WERI-Rb-1 (cell line): ENCODE measurements around the gene BPIFB2.

Experiments
- DNase-seq: peaks from one replicate; pipeline ENCODE4 v3.0.0-alpha.2; 2020
- H3K27ac ChIP-seq: fragments of 250-450 bp; sonication (Bioruptor Pico); 2 replicates; pipeline ENCODE4 v1.5.1; 2020; ENCODE audit warnings: mild to moderate bottlenecking, moderate library complexity
- H3K27me3 ChIP-seq: fragments of 250-450 bp; sonication (Bioruptor Pico); 2 replicates; pipeline ENCODE4 v1.5.1; 2021; ENCODE audit warnings: mild to moderate bottlenecking, low read depth, moderate library complexity; ENCODE audit not compliant: insufficient read depth, severe bottlenecking
- H3K36me3 ChIP-seq: fragments of 250-450 bp; sonication (Bioruptor Pico); 2 replicates; pipeline ENCODE4 v1.5.1; 2020; ENCODE audit warnings: mild to moderate bottlenecking, moderate library complexity
- H3K4me3 ChIP-seq: 2 replicates; pipeline ENCODE4 v1.5.1; 2011; ENCODE audit warnings: low read depth, mild to moderate bottlenecking, control low read depth, low read length
- H3K9me3 ChIP-seq: fragments of 250-450 bp; sonication (Bioruptor Pico); 2 replicates; pipeline ENCODE4 v1.5.1; 2021; ENCODE audit warnings: mild to moderate bottlenecking, moderate library complexity; ENCODE audit not compliant: severe bottlenecking
- CTCF ChIP-seq: IDR thresholded peaks from 2 replicates; pipeline ENCODE4 v1.5.1; 2011; ENCODE audit warnings: low read depth, mild to moderate bottlenecking, control low read depth, inconsistent platforms, low read length

Gene BPIFB2

DNA sequence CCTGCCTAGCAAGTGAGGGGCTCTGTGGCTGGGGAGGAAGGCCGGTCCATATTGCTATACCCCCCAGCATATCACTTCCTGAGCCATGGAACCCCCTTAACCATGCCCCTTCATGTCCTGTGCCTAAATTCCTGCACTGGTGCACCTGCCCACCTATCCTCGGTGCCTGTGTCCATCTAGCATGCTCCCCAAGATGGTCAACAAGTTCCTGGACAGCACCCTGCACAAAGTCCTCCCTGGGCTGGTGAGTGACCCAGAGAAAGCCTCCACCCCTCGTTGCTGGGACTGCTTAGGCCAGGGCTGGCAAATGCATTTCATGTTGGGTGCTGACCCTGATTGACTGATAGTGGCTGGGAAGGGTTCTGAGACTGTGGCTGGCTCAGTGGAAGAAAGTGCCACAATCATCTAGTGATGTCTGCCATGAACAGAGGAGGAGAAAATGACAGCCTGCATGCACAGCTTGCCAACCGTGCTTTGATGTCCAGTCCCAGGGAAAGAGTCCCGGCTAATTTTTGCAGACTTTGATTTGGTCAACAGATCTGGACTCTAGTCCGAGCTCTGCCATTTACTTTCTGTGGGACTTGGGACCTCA is 27.5 kb downstream of the BPIFB2 start:
- no peaks in the 10 kb centered on the region for H3K36me3 ChIP-seq
- no peaks in the 10 kb centered on the region for H3K27me3 ChIP-seq
- H3K27ac ChIP-seq: no peak overlapping the region
- H3K9me3 ChIP-seq: no peaks in the 10 kb centered on the region
- TF ChIP-seq CTCF: no peak
- DNase-seq: no peak
- no peak overlapping the region for H3K4me3 ChIP-seq

DNA sequence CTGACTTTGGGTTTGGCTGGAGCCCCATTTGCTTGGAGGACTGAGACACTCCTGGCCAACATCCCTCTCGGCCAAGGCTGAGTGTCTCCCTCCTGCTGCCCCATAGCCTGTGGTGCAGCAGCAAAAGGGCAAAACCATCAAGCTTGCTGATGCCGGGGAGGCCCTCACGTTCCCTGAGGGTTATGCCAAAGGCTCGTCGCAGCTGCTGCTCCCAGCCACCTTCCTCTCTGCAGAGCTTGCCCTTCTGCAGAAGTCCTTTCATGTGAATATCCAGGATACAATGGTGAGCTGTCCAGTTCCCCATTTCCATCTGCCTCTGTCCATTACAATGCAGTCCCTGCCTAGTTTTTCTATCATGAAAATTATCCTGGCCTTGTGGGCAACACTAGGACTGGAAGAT is 30.0 kb downstream of the BPIFB2 start:
- Histone ChIP-seq H3K4me3 (no peak overlapping the region), H3K27ac (no peak overlapping the region), H3K27me3 (no peaks in the 10 kb centered on the region), H3K36me3 (no peaks in the 10 kb centered on the region), H3K9me3 (no peaks in the 10 kb centered on the region)
- TF ChIP-seq CTCF: no peak
- no peak for DNase-seq

GRCh38 chr20:33038243-33038642 is 30.7 kb downstream of the BPIFB2 start:
- Histone ChIP-seq H3K36me3 (no peaks in the 10 kb centered on the region), H3K4me3 (no peak overlapping the region), H3K27me3 (no peaks in the 10 kb centered on the region), H3K9me3 (no peaks in the 10 kb centered on the region), H3K27ac (no peak overlapping the region)
- TF ChIP-seq CTCF: no peak
- DNase-seq: no peak

- no peak overlapping the region for H3K4me3 ChIP-seq
- no peaks in the 10 kb centered on the region for H3K27me3 ChIP-seq
- no peak for DNase-seq
- H3K36me3 ChIP-seq: no peaks in the 10 kb centered on the region
- no peak overlapping the region for H3K27ac ChIP-seq
- TF ChIP-seq CTCF: no peak
- H3K9me3 ChIP-seq: peaks cover 11% of the 10 kb centered on the region
Measured at GRCh38 chr20:33042430-33042829, 34.9 kb downstream of the BPIFB2 start.

- Histone ChIP-seq H3K9me3 (peaks cover 11% of the 10 kb centered on the region), H3K36me3 (no peaks in the 10 kb centered on the region), H3K4me3 (no peak overlapping the region), H3K27ac (no peak overlapping the region), H3K27me3 (no peaks in the 10 kb centered on the region)
- no peak for DNase-seq
- no peak for TF ChIP-seq CTCF
Measured at GRCh38 chr20:33042983-33043730, 35.7 kb downstream of the BPIFB2 start.
